Parathyroid adenoma (tissue), 2 donors: ENCODE results near the gene SLC35B3.

Experiments used
- H2AFZ ChIP-seq: fragments of 300-600 bp; sonication (generic); one replicate; pipeline ENCODE4 v1.7.0; 2017; ENCODE audit warnings: antibody characterized with exemption, mild to moderate bottlenecking
- H3K27ac ChIP-seq: fragments of 300-600 bp; sonication (generic); one replicate; pipeline ENCODE4 v1.7.0; 2017
- H3K27me3 ChIP-seq: fragments of 300-600 bp; sonication (generic); one replicate; pipeline ENCODE4 v1.7.0; 2017; ENCODE audit warnings: low read length; ENCODE audit not compliant: control insufficient read depth, insufficient read depth
- H3K36me3 ChIP-seq: fragments of 300-600 bp; sonication (generic); one replicate; pipeline ENCODE4 v1.7.0; 2017; ENCODE audit warnings: low read length; ENCODE audit not compliant: control insufficient read depth, insufficient read depth
- H3K4me1 ChIP-seq: fragments of 300-600 bp; sonication (generic); one replicate; pipeline ENCODE4 v1.7.0; 2017; ENCODE audit warnings: control low read depth
- H3K4me2 ChIP-seq: fragments of 300-600 bp; sonication (generic); one replicate; pipeline ENCODE4 v1.7.0; 2017; ENCODE audit warnings: low read length
- H3K4me3 ChIP-seq: fragments of 300-600 bp; sonication (generic); one replicate; pipeline ENCODE4 v1.7.0; 2017; ENCODE audit warnings: low read depth, low read length
- H3K79me2 ChIP-seq: fragments of 300-600 bp; sonication (generic); one replicate; pipeline ENCODE4 v1.7.0; 2017; ENCODE audit warnings: control low read depth
- H3K9ac ChIP-seq: fragments of 300-600 bp; sonication (generic); one replicate; pipeline ENCODE4 v1.7.0; 2017; ENCODE audit warnings: mild to moderate bottlenecking
- H3K9me3 ChIP-seq: fragments of 300-600 bp; sonication (generic); one replicate; pipeline ENCODE4 v1.7.0; 2017; ENCODE audit warnings: low read length; ENCODE audit not compliant: control insufficient read depth
- TF ChIP-seq, protein P1 (sequence below): fragments of 300-600 bp; sonication (generic); IDR thresholded peaks from one replicate; pipeline ENCODE4 v1.7.0; 2017; ENCODE audit warnings: antibody characterized with exemption, mild to moderate bottlenecking
- donor health status: primary hyperparathyroidism.

The SLC35B3 gene

DNA sequence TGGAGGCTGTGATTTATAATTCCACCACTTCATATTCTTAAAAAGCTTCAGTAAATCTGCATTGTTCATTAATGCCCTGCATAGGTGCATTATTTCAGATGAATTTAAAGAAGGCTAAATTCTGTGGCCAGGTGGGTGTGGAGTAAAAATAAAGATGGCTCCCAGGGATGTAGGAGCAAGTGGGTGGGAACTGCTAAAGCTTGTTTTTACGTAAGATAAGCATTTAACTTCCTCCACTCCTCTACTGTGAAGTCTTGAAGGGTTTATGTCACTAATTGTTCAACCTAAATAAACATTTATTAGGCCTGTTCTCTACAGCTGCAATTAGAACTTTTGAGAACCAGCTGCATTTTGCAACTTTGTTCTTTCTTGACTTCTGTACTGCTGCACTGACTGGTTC, 6.8 kb upstream of the SLC35B3 start:
- no peak overlapping the region for H2AFZ ChIP-seq
- H3K27me3 ChIP-seq: no peaks in the 10 kb centered on the region
- H3K4me3 ChIP-seq: no peak overlapping the region
- TF ChIP-seq, protein P1, sequence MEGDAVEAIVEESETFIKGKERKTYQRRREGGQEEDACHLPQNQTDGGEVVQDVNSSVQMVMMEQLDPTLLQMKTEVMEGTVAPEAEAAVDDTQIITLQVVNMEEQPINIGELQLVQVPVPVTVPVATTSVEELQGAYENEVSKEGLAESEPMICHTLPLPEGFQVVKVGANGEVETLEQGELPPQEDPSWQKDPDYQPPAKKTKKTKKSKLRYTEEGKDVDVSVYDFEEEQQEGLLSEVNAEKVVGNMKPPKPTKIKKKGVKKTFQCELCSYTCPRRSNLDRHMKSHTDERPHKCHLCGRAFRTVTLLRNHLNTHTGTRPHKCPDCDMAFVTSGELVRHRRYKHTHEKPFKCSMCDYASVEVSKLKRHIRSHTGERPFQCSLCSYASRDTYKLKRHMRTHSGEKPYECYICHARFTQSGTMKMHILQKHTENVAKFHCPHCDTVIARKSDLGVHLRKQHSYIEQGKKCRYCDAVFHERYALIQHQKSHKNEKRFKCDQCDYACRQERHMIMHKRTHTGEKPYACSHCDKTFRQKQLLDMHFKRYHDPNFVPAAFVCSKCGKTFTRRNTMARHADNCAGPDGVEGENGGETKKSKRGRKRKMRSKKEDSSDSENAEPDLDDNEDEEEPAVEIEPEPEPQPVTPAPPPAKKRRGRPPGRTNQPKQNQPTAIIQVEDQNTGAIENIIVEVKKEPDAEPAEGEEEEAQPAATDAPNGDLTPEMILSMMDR: no peak
- no peak overlapping the region for H3K4me2 ChIP-seq
- H3K27ac ChIP-seq: no peak overlapping the region
- H3K79me2 ChIP-seq: no peaks in the 10 kb centered on the region
- no peaks in the 10 kb centered on the region for H3K9me3 ChIP-seq
- H3K36me3 ChIP-seq: no peaks in the 10 kb centered on the region
- H3K4me1 ChIP-seq: no peaks in the 10 kb centered on the region
- H3K9ac ChIP-seq: no peak overlapping the region

DNA sequence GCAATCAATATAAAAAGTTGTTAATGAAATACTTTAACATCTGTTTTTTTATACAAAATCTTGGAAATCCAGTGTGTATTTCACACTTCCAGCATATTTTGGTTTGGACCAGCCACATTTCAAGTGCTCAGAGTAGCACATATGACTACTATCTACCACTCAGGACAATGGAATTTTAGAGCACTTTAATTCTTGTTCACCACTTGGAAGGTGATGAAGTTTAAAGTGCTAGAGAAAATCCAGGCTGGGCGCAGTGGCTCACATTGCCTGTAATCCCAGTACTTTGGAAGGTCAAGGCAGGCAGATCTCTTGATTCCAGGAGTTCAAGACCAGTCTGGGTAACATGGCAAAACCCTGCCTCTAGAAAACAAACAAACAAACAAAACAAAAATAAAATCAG, 6.1 kb upstream of the SLC35B3 start:
- no peak overlapping the region for H3K4me2 ChIP-seq
- H3K9ac ChIP-seq: no peak overlapping the region
- TF ChIP-seq, protein P1: no peak
- no peaks in the 10 kb centered on the region for H3K9me3 ChIP-seq
- H3K79me2 ChIP-seq: no peaks in the 10 kb centered on the region
- H3K36me3 ChIP-seq: no peaks in the 10 kb centered on the region
- no peak overlapping the region for H3K27ac ChIP-seq
- H2AFZ ChIP-seq: no peak overlapping the region
- H3K4me3 ChIP-seq: no peak overlapping the region
- H3K4me1 ChIP-seq: no peaks in the 10 kb centered on the region
- no peaks in the 10 kb centered on the region for H3K27me3 ChIP-seq

DNA sequence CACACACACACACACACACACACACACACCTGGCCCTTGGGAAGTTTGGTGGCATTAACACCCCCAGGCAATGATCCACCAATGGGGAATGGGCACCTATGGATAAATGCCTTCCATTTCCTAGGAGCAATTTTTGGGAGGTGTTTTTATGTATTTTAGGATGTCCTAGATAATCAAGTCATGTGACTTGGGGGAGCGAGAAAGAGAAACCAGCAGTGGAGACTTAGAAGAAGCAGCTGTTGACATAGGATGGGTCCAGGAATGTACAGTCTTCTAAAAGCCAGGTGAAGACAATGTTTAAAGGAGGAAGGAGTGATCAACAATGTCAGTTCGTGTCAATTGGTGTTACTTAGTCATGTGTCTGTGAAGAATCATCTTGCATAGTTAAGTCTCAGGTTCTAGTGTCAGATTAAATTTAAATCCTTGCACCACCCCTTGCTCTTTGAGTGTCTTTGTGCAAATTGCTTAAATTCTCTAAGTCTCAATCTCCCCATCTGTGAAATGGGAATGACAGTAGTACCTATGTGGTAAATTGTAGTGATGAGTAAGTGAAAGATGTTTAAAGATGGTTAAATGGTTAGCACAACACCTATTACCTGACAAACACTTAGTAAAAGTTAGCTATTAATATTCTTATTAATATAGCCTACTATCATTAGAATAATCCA, 4.4 kb upstream of the SLC35B3 start:
- H3K4me1 ChIP-seq: no peaks in the 10 kb centered on the region
- no peak overlapping the region for H3K4me3 ChIP-seq
- TF ChIP-seq, protein P1: no peak
- no peak overlapping the region for H2AFZ ChIP-seq
- H3K4me2 ChIP-seq: no peak overlapping the region
- H3K27me3 ChIP-seq: no peaks in the 10 kb centered on the region
- peaks cover 4% of the 10 kb centered on the region for H3K79me2 ChIP-seq
- H3K9ac ChIP-seq: no peak overlapping the region
- H3K36me3 ChIP-seq: no peaks in the 10 kb centered on the region
- H3K9me3 ChIP-seq: no peaks in the 10 kb centered on the region
- no peak overlapping the region for H3K27ac ChIP-seq

DNA sequence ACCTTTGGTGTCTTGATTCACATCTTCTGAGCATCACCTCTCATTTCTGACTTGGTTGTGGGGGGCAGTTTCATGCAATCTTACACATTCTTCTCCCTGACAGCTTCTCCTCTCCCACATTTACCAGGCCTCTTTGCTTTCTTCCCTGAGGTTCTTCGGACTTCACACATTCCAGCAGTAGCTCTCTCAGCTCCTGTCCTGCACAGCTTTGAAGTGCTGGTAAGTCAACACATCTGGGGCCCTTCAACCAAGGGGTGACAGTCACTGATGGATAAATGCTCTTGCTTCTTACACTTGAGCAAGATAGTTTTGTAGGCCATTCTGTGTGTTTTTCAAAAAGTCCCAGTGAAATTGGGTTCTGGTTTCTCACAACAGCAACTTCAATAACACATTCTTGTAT, 2.5 kb upstream of the SLC35B3 start:
- H3K4me3 ChIP-seq: no peak overlapping the region
- TF ChIP-seq, protein P1: no peak
- peaks cover 7% of the 10 kb centered on the region for H3K79me2 ChIP-seq
- H3K4me2 ChIP-seq: no peak overlapping the region
- H3K9ac ChIP-seq: no peak overlapping the region
- H3K36me3 ChIP-seq: no peaks in the 10 kb centered on the region
- H3K4me1 ChIP-seq: peaks cover 3% of the 10 kb centered on the region
- H2AFZ ChIP-seq: no peak overlapping the region
- H3K27me3 ChIP-seq: no peaks in the 10 kb centered on the region
- H3K27ac ChIP-seq: no peak overlapping the region
- no peaks in the 10 kb centered on the region for H3K9me3 ChIP-seq

DNA sequence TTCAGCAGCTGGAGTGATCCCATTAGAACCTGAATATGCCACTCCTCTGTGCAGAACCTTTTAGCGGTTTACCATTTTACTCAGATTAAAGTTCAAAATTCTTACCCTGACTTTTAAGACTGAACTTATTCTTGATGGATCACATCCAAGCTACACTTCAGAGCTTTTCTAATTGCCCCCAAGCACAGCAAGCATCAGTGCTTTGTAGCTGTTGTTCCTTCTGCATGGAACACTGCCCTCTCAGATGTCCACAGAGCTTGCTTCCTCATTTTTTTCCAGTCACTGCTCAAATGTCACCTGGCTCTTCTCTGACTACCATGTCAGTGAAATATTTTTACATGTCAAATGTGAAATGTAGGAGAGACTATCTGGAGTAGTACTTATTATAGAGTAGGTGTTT, 1.6 kb upstream of the SLC35B3 start:
- Histone ChIP-seq H3K36me3 (no peaks in the 10 kb centered on the region), H3K27ac (no peak overlapping the region), H3K4me1 (peaks cover 3% of the 10 kb centered on the region), H3K79me2 (peaks cover 7% of the 10 kb centered on the region), H3K4me2 (no peak overlapping the region), H3K9ac (no peak overlapping the region), H2AFZ (no peak overlapping the region), H3K27me3 (no peaks in the 10 kb centered on the region), H3K4me3 (no peak overlapping the region), H3K9me3 (no peaks in the 10 kb centered on the region)
- TF ChIP-seq, protein P1: no peak
